SK-N-SH (cell line): ENCODE measurements around the gene PMF1. TPM values are rescaled to one million over a fixed set of nuclear protein-coding genes. Genes with fewer than 3 reads are reported as not detected.

Experiments
- CTCF ChIA-PET: fragments of 300-600, 350-600 bp; formaldehyde crosslinking; extraction: SDS; loops from one replicate; lab custom pipeline; 2021; lab: Yijun Ruan, JAX
- POLR2A ChIA-PET: fragments of 350-600 bp; sonication (Branson Sonifier 250); formaldehyde crosslinking; extraction: SDS; loops from one replicate; lab custom pipeline; 2020; ENCODE audit warnings: antibody characterized with exemption, inconsistent platforms; lab: Yijun Ruan, JAX
- DNase-seq: peaks from one replicate; pipeline ENCODE4 v3.0.0; 2012
- H2AFZ ChIP-seq: fragments of 200-600 bp; sonication (generic); 2 replicates; pipeline ENCODE4 v1.8.1; 2016; ENCODE audit warnings: antibody characterized with exemption, mild to moderate bottlenecking, low read depth
- H3F3A ChIP-seq: fragments of 200-600 bp; sonication (generic); replicated peaks from 2 replicates; pipeline ENCODE3; 2016; ENCODE audit warnings: antibody characterized with exemption, mild to moderate bottlenecking; ENCODE audit not compliant: insufficient read depth
- H3K27ac ChIP-seq, 2 experiments: fragments of 200-500 bp in 1 of 2; fragments of 200-600 bp in 1 of 2; sonication (Bioruptor generic) in 1 of 2; sonication (generic), shearing (Covaris generic) in 1 of 2; 2 replicates each; pipeline versions ENCODE4 v1.5.1 to v1.6.1; 2014 to 2016; ENCODE audit warnings: low read depth in 2 of 2, inconsistent platforms in 1 of 2, low read length in 1 of 2, mild to moderate bottlenecking in 1 of 2, mixed read lengths in 1 of 2
- H3K27me3 ChIP-seq: fragments of 200-600 bp; sonication (generic), shearing (Covaris generic); 2 replicates; pipeline ENCODE4 v1.6.1; 2016; ENCODE audit warnings: mixed run types; ENCODE audit not compliant: insufficient read depth
- H3K36me3 ChIP-seq, 2 experiments: fragments of 200-500 bp in 1 of 2; fragments of 200-600 bp in 1 of 2; sonication (Bioruptor generic) in 1 of 2; sonication (generic) in 1 of 2; replicated peaks in 1 of 2; 2 replicates each; pipeline versions ENCODE3 to v1.5.1; 2014 to 2016; ENCODE audit warnings: low read length in 1 of 2, mild to moderate bottlenecking in 1 of 2; ENCODE audit not compliant: insufficient read depth in 2 of 2, control insufficient read depth in 1 of 2
- H3K4me1 ChIP-seq, 2 experiments: fragments of 200-500 bp in 1 of 2; fragments of 200-600 bp in 1 of 2; sonication (Bioruptor generic) in 1 of 2; sonication (generic), shearing (Covaris generic) in 1 of 2; 2 replicates each; pipeline versions ENCODE4 v1.5.1 to v1.6.1; 2014 to 2016; ENCODE audit warnings: low read depth in 1 of 2, low read length in 1 of 2, mixed run types in 1 of 2; ENCODE audit not compliant: insufficient read depth in 2 of 2, control insufficient read depth in 1 of 2
- H3K4me2 ChIP-seq: fragments of 200-600 bp; sonication (generic), shearing (Covaris generic); 2 replicates; pipeline ENCODE4 v1.6.1; 2017; ENCODE audit warnings: mixed run types
- H3K4me3 ChIP-seq, 2 experiments: fragments of 200-500 bp in 1 of 2; fragments of 200-600 bp in 1 of 2; sonication (Bioruptor generic) in 1 of 2; sonication (generic), shearing (Covaris generic) in 1 of 2; 2 replicates each; pipeline versions ENCODE4 v1.5.1 to v1.8.1; 2014 to 2016; ENCODE audit warnings: low read depth in 2 of 2, inconsistent platforms in 1 of 2, low read length in 1 of 2, mild to moderate bottlenecking in 1 of 2, mixed read lengths in 1 of 2, moderate library complexity in 1 of 2
- H3K79me2 ChIP-seq: fragments of 200-600 bp; sonication (generic); 2 replicates; pipeline ENCODE4 v1.8.1; 2017; ENCODE audit warnings: mild to moderate bottlenecking; ENCODE audit not compliant: insufficient read depth
- H3K9ac ChIP-seq: fragments of 200-600 bp; sonication (generic); 2 replicates; pipeline ENCODE4 v1.6.1; 2017; ENCODE audit warnings: mixed run types
- H3K9me2 ChIP-seq: fragments of 200-600 bp; sonication (generic); 2 replicates; pipeline ENCODE4 v1.6.1; 2017; ENCODE audit warnings: mixed run types
- H3K9me3 ChIP-seq: fragments of 200-600 bp; sonication (generic); 2 replicates; pipeline ENCODE4 v1.6.1; 2017; ENCODE audit warnings: mixed run types, mild to moderate bottlenecking, moderate library complexity
- H4K20me1 ChIP-seq: fragments of 200-600 bp; sonication (generic); 2 replicates; pipeline ENCODE4 v1.6.1; 2017; ENCODE audit warnings: mild to moderate bottlenecking, mixed run types; ENCODE audit not compliant: insufficient read depth
- EP300 ChIP-seq, 2 experiments: IDR thresholded peaks; 2 replicates each; pipeline versions ENCODE4 v1.4.0 to v1.6.1; 2012; ENCODE audit warnings: borderline replicate concordance in 1 of 2, low read depth in 1 of 2, low read length in 1 of 2
- FOSL2 ChIP-seq: IDR thresholded peaks from 2 replicates; pipeline ENCODE4 v1.4.0; 2012; ENCODE audit warnings: low read depth, mild to moderate bottlenecking, moderate library complexity, borderline replicate concordance
- GATA2 ChIP-seq: sonication (generic); formaldehyde crosslinking; IDR thresholded peaks from 2 replicates; pipeline ENCODE4 v1.5.0; 2020; ENCODE audit warnings: mild to moderate bottlenecking, missing genetic modification reagents
- IRF3 ChIP-seq: fragments of 150-350 bp; IDR thresholded peaks from 2 replicates; pipeline ENCODE4 v1.6.1; 2016; ENCODE audit warnings: mild to moderate bottlenecking, low read depth, low read length
- JUND ChIP-seq: IDR thresholded peaks from 2 replicates; pipeline ENCODE4 v1.4.0; 2012
- MEF2A ChIP-seq: IDR thresholded peaks from 2 replicates; pipeline ENCODE4 v1.4.0; 2012; ENCODE audit warnings: low read depth, borderline replicate concordance
- MXI1 ChIP-seq: IDR thresholded peaks from 2 replicates; pipeline ENCODE4 v1.6.1; 2012; ENCODE audit warnings: mild to moderate bottlenecking, low read depth, low read length, improper control_type of control experiment
- NRF1 ChIP-seq: IDR thresholded peaks from 2 replicates; pipeline ENCODE4 v1.6.1; 2012; ENCODE audit warnings: low read depth, mild to moderate bottlenecking, low read length
- POLR2AphosphoS5 ChIP-seq: IDR thresholded peaks from 2 replicates; pipeline ENCODE4 v1.6.1; 2012; ENCODE audit warnings: low read depth, low read length
- RAD21 ChIP-seq: IDR thresholded peaks from 2 replicates; pipeline ENCODE4 v1.6.1; 2012; ENCODE audit warnings: mild to moderate bottlenecking, low read length
- TCF12 ChIP-seq: IDR thresholded peaks from 2 replicates; pipeline ENCODE4 v1.4.0; 2012
- WGBS: methylation state at CpG from one replicate; pipeline ENCODE4 v1.1.6; 2017; ENCODE audit warnings: low lambda C conversion rate; 5-methylcytosine and 5-hydroxymethylcytosine counted together
- polyA plus RNA-seq, 3 experiments: library from polyadenylated mRNA; depleted of rRNA; stranded (reverse); fragments of >200 nt; gene quantifications; 2 replicates each; pipeline ENCODE4 v1.2.3, GENCODE V29; 2012
- TF ChIP-seq, protein P1 (sequence below): fragments of 150-350 bp; IDR thresholded peaks from 2 replicates; pipeline ENCODE4 v1.6.1; 2017; ENCODE audit warnings: antibody characterized with exemption, low read length, low read depth, borderline replicate concordance

PMF1 gene
- polyA plus RNA-seq, 1 of the 3 experiments (the other 2 are of a cell fraction) = 89.5 TPM

- peaks cover 44% of the 10 kb centered on the region for H3K79me2 ChIP-seq
- no peaks in the 10 kb centered on the region for H3K27me3 ChIP-seq
- no peak overlapping the region for H3K4me3 ChIP-seq
- no peaks in the 10 kb centered on the region for H3K9me2 ChIP-seq
- DNase-seq = no peak
- no peaks in the 10 kb centered on the region for H3K9me3 ChIP-seq
- H3K4me1 ChIP-seq = peaks cover 6 to 8% of the 10 kb centered on the region in 2 experiments; a peak in 2 of 4 replicates
- TF ChIP-seq TCF12 = no peak
- no peak for TF ChIP-seq EP300 (IDR thresholded peaks at IDR 0.05; ENCODE audit: borderline replicate concordance in 1 of 2, low read depth in 1 of 2, low read length in 1 of 2)
- TF ChIP-seq RAD21 = no peak
- TF ChIP-seq JUND = no peak
- TF ChIP-seq MXI1 = no peak
- no peak for TF ChIP-seq POLR2AphosphoS5
- no peak for TF ChIP-seq GATA2
- no peak for TF ChIP-seq IRF3
- TF ChIP-seq, protein P1, sequence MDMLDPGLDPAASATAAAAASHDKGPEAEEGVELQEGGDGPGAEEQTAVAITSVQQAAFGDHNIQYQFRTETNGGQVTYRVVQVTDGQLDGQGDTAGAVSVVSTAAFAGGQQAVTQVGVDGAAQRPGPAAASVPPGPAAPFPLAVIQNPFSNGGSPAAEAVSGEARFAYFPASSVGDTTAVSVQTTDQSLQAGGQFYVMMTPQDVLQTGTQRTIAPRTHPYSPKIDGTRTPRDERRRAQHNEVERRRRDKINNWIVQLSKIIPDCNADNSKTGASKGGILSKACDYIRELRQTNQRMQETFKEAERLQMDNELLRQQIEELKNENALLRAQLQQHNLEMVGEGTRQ = no peak
- no peak for TF ChIP-seq MEF2A
- TF ChIP-seq NRF1 = no peak
- no peak overlapping the region for H2AFZ ChIP-seq
- ChIA-PET CTCF (interaction anchor here (0.7 to 1.5 kb wide), 4 partner anchors 16 to 153 kb away, joined by 3 to 5 read pairs (median 3); no protein-coding TSS in a partner anchor), POLR2A (interaction anchor here (1.0 kb wide), 1 partner anchor 19 kb away, joined by 3 read pairs; no protein-coding TSS in a partner anchor)
- peaks cover 27% of the 10 kb centered on the region for H4K20me1 ChIP-seq
- H3F3A ChIP-seq = peaks cover 13% of the 10 kb centered on the region
- peaks cover 60 to 71% of the 10 kb centered on the region in 2 experiments for H3K36me3 ChIP-seq
- no peak overlapping the region for H3K9ac ChIP-seq
- H3K27ac ChIP-seq = no peak overlapping the region
- H3K4me2 ChIP-seq = no peak overlapping the region
These were observed 63.7 kb downstream of the PMF1 start for GRCh38 chr1:156276532-156276931.

GRCh38 chr1:156276966-156277381 is 64.2 kb downstream of the PMF1 start:
- no peak overlapping the region for H3K4me2 ChIP-seq
- H3K9me3 ChIP-seq = no peaks in the 10 kb centered on the region
- H3F3A ChIP-seq = peaks cover 17% of the 10 kb centered on the region
- peaks cover 48% of the 10 kb centered on the region for H3K79me2 ChIP-seq
- ChIA-PET POLR2A (interaction anchor here (1.0 kb wide), 1 partner anchor 19 kb away, joined by 3 read pairs; no protein-coding TSS in a partner anchor), CTCF (interaction anchor here (1.4 to 1.5 kb wide), 4 partner anchors 17 to 131 kb away, joined by 3 to 5 read pairs (median 3); no protein-coding TSS in a partner anchor)
- no peaks in the 10 kb centered on the region for H3K9me2 ChIP-seq
- 82% methylated on average over 6 of the region's 6 CpGs for WGBS
- peaks cover 31% of the 10 kb centered on the region for H4K20me1 ChIP-seq
- H2AFZ ChIP-seq = no peak overlapping the region
- H3K27ac ChIP-seq = no peak overlapping the region
- H3K4me1 ChIP-seq = peaks cover 10 to 11% of the 10 kb centered on the region in 2 experiments; a peak in 2 of 4 replicates
- DNase-seq = no peak
- no peak overlapping the region for H3K9ac ChIP-seq
- peaks cover 57 to 68% of the 10 kb centered on the region in 2 experiments for H3K36me3 ChIP-seq
- TF ChIP-seq FOSL2 (no peak), RAD21 (no peak)
- no peak overlapping the region for H3K4me3 ChIP-seq
- no peaks in the 10 kb centered on the region for H3K27me3 ChIP-seq
